ENCODE measurements around the gene MGAT3.
"Not testable (repeated sequence)": the region's sequence is repeated elsewhere in the genome, so short reads cannot be mapped to it uniquely, and the experiment has no call there.

Gene MGAT3

DNA sequence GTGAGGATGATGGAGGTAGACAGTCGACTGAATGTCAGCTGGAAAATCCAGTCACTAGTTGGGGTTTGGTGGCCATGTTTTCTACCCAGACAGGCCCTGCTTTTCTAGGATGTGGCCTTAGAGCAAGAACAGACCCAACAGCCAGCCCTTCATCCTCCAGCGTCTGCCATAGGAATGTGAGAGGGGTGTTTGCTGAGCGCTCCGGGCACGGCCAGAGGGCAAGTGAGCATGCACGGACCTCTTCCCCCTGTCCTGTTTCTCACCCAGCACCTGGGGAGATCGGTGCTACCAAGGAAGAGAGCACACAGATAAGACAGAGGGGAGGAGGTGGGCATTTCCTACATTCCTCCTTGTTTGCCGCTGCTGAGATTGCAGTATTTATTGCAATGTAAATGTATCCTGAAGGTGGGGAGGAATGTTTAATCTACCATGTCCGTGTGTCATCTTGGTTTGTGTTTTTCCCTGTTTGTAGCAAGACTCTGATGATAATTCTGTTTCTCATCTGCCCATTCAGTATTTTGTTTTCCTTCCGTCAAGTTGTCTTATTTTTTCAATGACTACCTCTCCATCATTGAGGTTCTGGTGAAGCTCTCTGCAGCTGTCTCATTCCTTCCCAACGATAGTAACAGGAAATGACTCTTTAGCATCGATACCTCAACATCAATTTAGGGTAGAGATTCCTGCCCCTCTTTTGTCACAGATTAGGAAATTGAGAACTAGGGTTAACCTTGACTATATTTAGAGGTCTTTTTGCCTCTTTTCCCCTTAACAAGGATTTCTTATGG is 58.6 kb downstream of the MGAT3 start:
- DNase-seq (ENCODE audit: low read depth) = no peak

DNA sequence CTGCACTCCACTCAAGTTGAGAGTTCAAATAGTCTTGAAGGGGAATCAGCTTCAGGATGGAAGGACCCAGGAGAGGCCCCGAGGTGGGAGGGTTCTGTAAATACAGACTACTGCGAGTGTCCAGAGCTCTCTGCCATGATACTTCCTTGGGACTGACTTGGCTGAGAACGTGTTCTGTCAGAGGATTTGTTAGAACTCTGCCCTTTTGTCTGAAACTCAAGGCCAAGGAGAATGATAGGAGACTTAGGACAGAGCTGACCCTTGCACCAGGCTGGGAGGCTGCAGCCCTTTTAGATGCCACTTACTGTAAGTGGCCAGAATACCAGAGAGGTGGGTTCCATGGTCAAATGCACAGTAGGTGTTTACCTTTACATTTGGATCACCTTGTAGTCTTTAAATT is 60.7 kb downstream of the MGAT3 start:
- DNase-seq (ENCODE audit: low read depth) = no peak

DNA sequence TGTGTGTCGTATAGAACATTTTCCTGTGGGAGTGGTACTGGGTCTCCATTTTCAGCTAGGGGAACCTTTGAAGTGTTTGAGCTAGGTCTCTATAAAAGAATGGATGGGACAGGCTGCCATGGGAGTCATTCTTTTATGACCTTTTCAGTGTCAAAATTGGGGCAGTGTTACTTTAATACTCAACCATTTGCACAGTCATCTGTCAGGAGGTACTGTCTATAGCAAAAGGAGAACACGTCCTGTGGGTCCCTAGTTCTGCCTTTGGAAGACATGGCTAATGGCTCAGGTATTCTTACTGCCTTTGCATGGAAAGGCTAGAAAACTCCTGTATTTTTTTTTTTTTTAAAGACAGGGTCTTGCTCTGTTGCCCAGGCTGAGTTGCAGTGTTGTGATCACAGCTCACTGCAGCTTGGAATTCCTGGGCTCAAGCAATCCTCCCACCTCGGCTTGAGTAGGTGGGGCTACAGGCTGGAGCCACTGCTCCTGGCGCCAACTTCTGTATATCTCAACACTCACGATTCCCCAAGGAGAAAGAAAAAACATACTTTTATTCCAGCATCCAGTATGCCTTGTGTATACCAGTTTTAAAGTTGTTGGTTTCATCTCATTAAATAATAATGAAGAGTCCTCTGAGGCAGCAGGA is 61.5 kb downstream of the MGAT3 start:
- DNase-seq (ENCODE audit: low read depth) = peak; percentile 25

DNA sequence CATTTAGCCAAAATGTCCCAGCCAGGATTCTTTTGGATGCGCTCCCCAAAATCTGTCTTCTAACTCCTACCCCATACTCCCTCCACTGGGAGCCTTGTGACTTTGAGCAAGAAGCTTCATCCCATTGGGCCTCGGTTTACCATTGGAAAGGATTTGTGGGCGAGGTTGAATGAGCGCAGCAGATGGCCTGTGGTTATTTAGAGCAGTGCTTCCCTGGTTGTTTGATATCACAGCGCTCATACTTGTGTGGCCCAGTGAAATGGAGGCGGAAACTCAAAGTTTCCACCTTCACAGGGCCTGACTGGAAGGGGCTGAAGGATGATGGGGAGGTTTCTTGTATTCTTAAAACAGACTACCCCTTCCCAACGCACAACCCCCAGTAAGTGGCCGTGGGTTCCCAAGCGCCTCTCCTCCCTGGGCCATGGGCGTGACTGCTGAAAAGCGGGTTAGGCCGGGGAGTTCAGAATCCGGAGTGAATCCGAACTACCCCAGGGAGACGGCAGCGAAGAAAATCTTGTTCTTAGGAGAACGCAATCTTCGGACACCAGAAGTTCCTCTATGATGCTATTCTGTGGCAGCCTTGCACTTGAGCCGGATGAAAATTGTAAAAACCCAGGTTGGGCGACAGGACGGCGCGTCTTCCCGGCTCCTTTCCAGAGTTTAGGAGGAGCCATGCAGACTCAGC is 62.3 kb downstream of the MGAT3 start:
- no peak for DNase-seq (ENCODE audit: low read depth)

DNA sequence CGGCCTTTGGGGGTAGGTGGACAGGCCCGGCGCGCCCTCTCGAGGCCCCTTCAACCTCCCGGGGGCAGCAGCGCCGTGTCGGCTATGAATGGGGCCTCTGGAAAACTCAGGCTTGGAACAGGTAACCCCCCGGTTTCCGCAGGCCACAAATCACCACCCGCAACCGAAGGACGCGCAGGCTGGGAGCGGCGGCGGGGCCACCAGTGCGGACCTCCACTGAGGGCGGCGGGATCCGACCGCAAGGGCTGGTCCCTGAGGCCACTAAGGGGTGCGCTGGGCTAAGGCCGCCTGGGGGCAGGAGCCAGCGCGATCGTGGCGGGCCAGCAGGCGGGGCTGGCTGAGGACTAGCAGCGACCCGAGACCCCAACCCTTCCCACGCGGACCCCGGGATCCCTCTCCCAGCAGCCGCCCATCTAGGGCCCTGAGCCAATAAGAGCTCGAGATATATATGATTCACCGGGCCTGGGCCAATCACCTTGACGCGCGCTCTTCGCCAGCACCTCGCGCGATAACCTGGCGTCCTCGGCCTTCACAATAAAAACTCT is 62.9 kb downstream of the MGAT3 start:
- peak; percentile 99 for DNase-seq (ENCODE audit: low read depth)

DNA sequence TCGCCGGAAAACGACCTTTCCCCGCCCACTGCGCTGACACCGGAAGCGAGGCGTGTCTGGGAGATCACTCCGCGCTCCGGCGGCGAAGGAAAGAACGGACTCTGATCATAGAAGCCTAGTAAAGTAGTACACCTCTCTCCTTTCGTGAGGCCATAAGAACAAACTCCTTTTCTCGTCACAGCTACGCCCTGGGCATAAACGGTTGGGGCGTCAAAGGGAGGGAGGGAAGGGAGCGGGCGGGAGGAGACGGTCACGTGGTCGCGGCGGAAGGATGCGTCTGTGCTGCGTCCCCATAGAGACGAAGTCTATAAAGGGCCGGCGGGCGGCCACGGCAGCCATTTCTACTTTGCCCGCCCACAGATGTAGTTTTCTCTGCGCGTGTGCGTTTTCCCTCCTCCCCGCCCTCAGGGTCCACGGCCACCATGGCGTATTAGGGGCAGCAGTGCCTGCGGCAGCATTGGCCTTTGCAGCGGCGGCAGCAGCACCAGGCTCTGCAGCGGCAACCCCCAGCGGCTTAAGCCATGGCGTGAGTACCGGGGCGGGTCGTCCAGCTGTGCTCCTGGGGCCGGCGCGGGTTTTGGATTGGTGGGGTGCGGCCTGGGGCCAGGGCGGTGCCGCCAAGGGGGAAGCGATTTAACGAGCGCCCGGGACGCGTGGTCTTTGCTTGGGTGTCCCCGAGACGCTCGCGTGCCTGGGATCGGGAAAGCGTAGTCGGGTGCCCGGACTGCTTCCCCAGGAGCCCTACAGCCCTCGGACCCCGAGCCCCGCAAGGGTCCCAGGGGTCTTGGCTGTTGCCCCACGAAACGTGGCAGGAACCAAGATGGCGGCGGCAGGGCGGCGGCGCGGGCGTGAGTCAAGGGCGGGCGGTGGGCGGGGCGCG is 63.7 kb downstream of the MGAT3 start, which contains the start of gene ATF4:
TSS of gene ATF4 (plus strand) at position 337 of the 880 bp plus-strand sequence. CDS start 884 bp downstream, outside the sequence.
- no peak for DNase-seq (ENCODE audit: low read depth)

DNA sequence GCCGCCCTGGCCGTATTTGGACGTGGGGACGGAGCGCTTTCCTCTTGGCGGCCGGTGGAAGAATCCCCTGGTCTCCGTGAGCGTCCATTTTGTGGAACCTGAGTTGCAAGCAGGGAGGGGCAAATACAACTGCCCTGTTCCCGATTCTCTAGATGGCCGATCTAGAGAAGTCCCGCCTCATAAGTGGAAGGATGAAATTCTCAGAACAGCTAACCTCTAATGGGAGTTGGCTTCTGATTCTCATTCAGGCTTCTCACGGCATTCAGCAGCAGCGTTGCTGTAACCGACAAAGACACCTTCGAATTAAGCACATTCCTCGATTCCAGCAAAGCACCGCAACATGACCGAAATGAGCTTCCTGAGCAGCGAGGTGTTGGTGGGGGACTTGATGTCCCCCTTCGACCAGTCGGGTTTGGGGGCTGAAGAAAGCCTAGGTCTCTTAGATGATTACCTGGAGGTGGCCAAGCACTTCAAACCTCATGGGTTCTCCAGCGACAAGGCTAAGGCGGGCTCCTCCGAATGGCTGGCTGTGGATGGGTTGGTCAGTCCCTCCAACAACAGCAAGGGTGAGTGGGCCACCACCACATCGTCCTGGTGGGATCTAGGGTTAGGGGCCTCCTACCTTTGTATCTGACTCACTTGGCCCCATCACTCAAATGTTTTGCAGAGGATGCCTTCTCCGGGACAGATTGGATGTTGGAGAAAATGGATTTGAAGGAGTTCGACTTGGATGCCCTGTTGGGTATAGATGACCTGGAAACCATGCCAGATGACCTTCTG is 64.5 kb downstream of the MGAT3 start:
- DNase-seq (ENCODE audit: low read depth) = peak; percentile 85

DNA sequence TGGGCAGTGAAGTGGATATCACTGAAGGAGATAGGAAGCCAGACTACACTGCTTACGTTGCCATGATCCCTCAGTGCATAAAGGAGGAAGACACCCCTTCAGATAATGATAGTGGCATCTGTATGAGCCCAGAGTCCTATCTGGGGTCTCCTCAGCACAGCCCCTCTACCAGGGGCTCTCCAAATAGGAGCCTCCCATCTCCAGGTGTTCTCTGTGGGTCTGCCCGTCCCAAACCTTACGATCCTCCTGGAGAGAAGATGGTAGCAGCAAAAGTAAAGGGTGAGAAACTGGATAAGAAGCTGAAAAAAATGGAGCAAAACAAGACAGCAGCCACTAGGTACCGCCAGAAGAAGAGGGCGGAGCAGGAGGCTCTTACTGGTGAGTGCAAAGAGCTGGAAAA is 65.3 kb downstream of the MGAT3 start:
- not testable (repeated sequence) for DNase-seq (ENCODE audit: low read depth)

DNA sequence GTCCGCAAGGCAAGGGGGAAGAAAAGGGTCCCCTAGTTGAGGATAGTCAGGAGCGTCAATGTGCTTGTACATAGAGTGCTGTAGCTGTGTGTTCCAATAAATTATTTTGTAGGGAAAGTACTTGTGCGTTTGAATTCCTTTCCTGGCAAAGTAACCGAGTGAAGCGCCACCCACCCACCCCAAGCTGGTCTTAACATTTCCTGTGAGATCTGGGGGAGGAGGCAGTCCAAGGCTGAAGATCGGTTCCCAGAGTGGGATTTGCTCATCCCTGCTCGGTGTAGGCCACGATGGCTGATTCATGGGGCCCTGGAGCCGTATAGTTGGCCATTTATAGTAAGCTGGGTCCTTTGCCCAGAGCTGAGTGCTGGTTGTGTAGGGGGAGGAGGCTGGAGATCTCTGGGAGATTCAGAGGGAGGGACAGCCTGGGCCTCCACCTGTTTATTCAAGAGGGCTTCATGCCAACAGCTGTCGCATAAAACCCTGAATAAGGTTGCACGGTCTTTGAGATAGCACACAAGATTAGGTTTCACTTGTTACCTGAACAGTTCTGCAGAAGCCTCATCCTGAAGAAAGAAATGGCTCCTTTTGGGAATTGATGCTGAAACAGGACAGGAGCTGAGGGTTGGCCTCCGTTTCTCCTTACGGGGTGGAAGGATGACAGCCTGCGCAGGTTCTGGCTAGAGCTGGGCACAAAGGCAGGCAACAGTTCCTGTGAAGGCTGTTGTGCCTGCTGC is 65.9 kb downstream of the MGAT3 start:
- DNase-seq (ENCODE audit: low read depth) = peak; percentile 78

DNA sequence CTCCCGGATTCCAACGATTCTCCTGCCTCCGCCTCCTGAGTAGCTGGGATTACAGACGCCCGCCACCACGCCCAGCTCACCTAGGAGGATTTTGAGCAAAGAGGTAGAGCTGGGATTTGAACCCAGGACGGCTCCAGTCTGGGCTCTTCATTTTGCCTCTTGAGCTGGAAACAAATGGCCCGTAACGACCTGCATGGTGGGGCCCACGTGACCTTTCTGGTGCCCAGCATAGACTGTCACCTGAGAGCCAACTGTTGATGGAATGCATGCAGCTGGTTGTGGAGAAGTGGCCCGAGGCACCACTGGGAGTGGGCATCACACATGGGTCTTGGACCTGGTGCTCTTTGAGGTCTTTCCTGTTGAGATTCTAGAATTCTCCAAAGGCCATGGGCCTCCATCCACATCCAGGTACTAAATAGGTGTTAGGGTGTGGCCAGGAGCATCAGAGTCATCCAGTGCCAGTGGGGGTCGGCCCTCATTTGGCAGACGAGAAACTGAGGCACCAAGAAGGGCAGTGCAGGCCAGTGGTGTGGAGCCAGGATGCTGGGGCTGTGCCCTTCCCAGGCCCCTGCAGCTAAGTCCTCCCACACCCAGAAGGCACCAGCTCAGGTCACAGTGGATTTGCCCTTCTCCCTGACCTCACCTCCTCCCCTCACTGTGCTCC is 67.4 kb downstream of the MGAT3 start:
- DNase-seq (ENCODE audit: low read depth) = peak; percentile 33

DNA sequence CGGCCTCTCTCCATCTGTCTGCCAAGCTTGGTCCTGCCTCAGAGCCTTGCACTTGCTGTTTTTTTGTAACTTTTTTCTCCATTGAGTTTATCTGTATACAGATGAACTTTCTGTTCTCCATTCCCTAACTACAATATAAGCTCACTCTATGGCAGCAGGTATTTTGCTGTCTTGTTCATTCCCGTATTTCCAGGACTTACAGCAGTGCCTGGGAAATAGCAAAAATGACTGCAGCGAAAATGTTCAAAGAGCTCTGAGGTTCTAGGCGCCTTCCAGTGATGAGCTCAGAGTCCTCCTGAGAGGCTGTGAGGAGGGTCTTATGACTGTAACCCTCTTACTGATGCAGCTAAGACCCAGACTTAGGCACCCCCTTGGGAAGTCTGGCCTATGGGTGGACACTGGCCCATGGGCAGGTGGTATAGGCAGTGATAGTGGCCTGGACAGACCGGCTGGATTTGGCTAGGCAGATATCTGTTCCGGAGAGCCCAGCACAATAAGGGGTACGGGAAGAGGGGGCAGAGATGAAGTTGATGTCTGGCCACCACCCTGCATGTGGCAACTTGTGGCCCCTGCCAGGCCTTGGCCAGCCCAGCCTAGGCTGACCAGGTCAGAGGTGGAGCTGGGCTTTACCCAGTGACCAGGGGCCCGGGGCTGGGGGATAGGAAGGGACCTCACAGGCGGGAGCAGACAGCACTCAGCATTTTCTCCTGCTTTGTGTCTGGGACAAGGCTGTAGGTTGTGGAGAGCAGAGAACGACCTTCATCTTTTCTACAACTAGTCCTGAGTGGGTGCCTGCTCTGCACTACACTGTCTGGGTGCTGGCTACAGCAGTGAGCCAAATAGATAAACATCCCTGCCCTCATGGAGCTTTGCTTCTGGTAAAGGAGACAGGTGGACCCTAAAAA is 68.2 kb downstream of the MGAT3 start:
- peak; percentile 18 for DNase-seq (ENCODE audit: low read depth)

DNA sequence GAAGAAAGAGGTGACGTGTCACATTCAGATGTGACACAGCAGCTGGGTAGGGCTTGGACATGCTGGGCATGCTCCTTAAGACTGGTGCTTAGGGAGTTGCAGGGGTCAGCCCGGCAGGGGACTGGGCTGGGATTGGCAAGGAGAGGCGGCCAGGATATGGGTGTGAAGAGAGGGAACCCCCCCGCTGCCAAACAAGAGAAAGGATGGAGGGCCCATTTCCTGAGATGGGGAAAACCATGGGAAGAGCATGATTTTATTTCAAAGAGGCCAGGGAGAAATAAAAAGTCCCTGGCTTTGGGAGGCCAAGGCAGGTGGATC is 68.8 kb downstream of the MGAT3 start:
- DNase-seq (ENCODE audit: low read depth) = no peak

DNA sequence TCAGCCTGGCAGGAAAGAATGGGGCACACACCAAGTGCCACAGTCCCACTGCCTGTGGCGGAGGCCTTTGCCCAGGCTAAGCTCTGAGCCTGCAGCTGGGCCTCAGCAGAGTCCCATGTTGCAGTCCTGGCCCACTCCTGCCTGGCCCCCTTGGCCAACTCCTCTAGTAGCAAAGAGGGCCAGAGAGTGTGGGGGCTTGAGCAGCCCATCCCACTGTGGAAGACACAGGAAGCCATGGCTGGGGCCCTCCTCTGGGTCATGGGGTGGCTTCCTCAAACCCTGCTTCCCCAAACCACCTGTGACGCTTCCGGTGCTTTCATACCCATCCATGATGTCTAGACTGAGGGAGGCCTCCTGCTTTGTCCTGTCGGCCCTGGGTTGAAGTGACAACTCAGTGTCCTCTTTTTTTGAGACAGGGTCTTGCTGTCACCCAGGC is 69.9 kb downstream of the MGAT3 start:
- DNase-seq (ENCODE audit: low read depth) = peak; percentile 11

DNA sequence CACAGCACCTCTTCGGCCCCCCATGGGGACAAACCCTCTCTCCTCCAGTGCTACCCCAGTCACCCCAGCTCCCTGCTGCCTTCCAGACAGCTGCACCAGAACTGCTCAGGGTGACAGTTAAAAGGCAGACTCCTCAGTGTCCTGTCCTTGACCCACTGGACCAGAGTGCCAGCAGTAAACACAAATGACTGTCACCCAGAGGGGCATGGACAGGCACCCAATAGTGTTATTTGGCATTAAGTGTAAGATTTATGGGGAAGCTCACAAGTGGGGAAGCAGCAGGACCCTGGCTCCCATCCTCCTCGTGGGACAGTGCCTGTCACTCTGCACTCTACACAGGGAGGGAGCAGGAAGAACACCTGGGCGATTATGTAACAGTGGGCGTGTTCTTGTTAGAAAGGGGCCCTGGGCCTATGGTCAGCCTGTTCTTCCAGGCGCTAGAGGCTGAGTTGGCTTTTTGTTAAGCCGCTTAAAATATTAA is 70.7 kb downstream of the MGAT3 start:
- DNase-seq (ENCODE audit: low read depth) = peak; percentile 15

DNA sequence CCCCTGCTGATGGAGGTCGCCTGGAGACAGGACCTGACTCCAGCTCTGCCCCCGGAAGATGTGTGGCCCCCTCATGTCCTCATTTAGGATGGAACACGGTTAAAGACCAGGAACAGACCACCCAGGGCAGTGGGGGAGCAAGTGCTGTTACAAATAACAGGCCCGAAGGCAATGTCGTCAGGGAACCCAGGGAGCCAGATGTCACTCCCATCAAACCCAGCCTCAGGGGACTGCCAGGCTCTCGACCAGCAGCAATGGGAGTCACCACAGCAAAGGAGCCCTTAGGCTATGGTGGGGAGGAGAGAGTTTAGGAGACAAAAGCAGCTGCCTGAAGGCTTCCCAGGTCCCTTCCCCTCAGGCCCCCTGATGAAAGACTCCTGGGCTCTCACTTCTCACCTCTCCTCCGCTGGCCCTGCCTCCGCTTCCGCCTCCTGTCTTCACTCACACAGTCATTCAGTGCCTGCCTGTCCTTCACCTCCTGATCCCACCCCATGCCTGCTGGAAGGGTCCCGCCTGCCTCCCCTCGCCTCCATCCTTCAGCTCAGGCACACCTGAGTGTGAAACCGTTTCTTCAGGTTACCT is 71.4 kb downstream of the MGAT3 start:
- peak; percentile 36 for DNase-seq (ENCODE audit: low read depth)

DNA sequence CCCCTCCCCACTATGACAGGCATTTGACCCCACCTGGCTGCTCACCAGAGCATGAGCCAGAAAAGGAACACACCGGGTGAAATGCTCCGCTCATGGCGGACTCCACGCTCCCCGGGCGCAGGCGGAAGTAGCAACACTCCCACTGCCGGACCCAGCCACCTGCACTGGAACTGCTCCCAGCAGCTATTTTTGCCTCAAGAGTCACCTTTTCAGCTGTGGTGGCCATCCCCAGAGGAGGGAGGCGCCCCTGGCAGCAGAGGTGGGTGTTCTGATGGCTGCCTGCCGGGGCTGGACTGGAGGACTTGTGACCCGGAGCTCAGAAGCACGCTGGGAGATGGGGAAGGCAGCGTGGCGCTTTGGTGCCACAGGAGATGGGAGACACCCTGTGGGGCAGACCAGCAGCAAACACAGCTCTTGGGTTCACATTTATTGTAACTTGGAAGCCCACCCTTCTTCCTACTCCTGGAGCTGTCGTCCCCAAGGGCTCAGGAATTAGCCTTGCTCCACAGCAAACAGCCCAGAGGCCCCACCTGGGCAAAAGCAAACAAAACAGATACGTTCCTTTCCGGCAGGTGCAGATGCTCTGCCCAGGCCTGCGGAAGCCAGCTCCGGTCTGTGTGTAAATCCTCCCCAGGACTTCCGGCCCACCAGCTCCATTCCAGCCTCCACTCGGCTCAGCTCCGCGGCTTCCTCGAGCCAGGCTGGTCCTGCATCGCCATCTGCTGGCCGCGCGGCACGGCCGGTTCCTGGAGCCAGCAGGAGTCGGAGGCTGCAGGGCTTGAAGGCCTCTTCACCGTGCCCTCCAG is 72.1 kb downstream of the MGAT3 start:
- DNase-seq (ENCODE audit: low read depth) = peak; percentile 84

DNA sequence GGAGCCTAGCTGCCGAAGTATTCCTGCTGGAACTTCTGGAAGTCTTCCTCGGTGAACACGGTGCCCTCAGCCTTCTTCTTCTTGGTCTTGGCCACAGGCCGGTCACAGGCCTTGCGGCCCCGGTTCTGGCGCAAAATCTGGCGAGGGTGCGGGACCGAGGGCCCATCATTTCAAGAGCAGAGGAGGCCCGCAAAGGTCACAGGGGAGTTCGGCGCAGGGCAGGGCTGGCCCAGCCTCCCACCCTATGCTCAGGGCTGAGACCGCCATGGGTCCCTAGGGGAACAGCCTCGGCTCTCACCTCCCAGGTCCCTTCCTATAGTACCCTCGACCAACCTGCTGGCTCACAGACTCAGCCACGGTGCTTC is 72.7 kb downstream of the MGAT3 start:
- no peak for DNase-seq (ENCODE audit: low read depth)
